HepG2 (cell line): Measurements from ENCODE around the gene HCFC1R1. TPM values are rescaled to one million over a fixed set of nuclear protein-coding genes. Genes with fewer than 3 reads are reported as not detected.

Source experiments
- ATM ChIP-seq: fragments of 450-650 bp; IDR thresholded peaks from 2 replicates; pipeline ENCODE4 v1.7.1; 2017; ENCODE audit warnings: mild to moderate bottlenecking, borderline replicate concordance
- EP300 ChIP-seq, 3 experiments: sonication (generic) in 1 of 3; formaldehyde crosslinking in 1 of 3; IDR thresholded peaks; 2 replicates each; pipeline versions ENCODE4 v1.5.1 to v1.6.1; 2011 to 2020; ENCODE audit warnings: low read depth in 2 of 3, low read length in 2 of 3, borderline replicate concordance in 1 of 3, improper control_type of control experiment in 1 of 3, mild to moderate bottlenecking in 1 of 3, missing genetic modification reagents in 1 of 3, moderate library complexity in 1 of 3
- FOXC1 ChIP-seq: sonication (generic); formaldehyde crosslinking; IDR thresholded peaks from 2 replicates; pipeline ENCODE4 v1.8.0; 2022; ENCODE audit warnings: mild to moderate bottlenecking, missing genetic modification reagents, borderline replicate concordance
- HMG20B ChIP-seq: conservative IDR thresholded peaks from 2 replicates; pipeline ENCODE4 v1.6.1; 2016; ENCODE audit warnings: missing genetic modification reagents, missing compliant biosample characterization
- IKZF1 ChIP-seq: fragments of 450-650 bp; IDR thresholded peaks from 2 replicates; pipeline ENCODE4 v1.7.1; 2016
- MEF2D ChIP-seq: sonication (generic); formaldehyde crosslinking; IDR thresholded peaks from 2 replicates; pipeline ENCODE4 v1.5.1; 2020; ENCODE audit warnings: mild to moderate bottlenecking, missing genetic modification reagents
- ZNF567 ChIP-seq: sonication (generic); formaldehyde crosslinking; IDR thresholded peaks from 2 replicates; pipeline ENCODE4 v1.8.1; 2023; ENCODE audit warnings: mild to moderate bottlenecking, missing genetic modification reagents, borderline replicate concordance
- ZNF883 ChIP-seq: sonication (generic); formaldehyde crosslinking; IDR thresholded peaks from 2 replicates; pipeline ENCODE4 v1.5.1; 2020; ENCODE audit warnings: mild to moderate bottlenecking, missing genetic modification reagents; ENCODE audit errors: not compliant biosample characterization
- polyA plus RNA-seq, 8 experiments: library from polyadenylated mRNA; depleted of rRNA in 3 of 8; stranded (reverse) in 7 of 8; unstranded in 1 of 8; fragments of >200 nt; fragmentation: Illumina TruSeq in 4 of 8; extraction: Trizol in 4 of 8; gene quantifications; 2 replicates each; pipeline versions ENCODE4 v1.2.1 to v1.2.3, GENCODE V29; 2011 to 2016; ENCODE audit warnings: low read depth in 4 of 8, missing spikeins in 1 of 8, mixed read lengths in 1 of 8; ENCODE audit not compliant: insufficient read depth in 1 of 8
- total RNA-seq, 5 experiments: library from RNA; depleted of rRNA; stranded (reverse); fragments of >200 nt; fragmentation: Illumina TruSeq; extraction: Trizol; gene quantifications; 2 replicates each; pipeline ENCODE4 v1.2.3, GENCODE V29; 2016; ENCODE audit warnings: low read depth in 1 of 5
- TF ChIP-seq, protein P1 (sequence below): sonication (generic); formaldehyde crosslinking; IDR thresholded peaks from one replicate; pipeline ENCODE4 v1.5.1; 2020; ENCODE audit warnings: mild to moderate bottlenecking, missing genetic modification reagents; ENCODE audit errors: not compliant biosample characterization
- TF ChIP-seq, protein P2 (sequence below): sonication (generic); formaldehyde crosslinking; IDR thresholded peaks from 2 replicates; pipeline ENCODE4 v1.4.0; 2020; ENCODE audit warnings: mild to moderate bottlenecking, missing genetic modification reagents

Gene HCFC1R1
- total and polyA plus RNA-seq, 2 of the 13 experiments (the other 11 are each of a cell fraction or from before 2014, with no cell fraction given), result 13.8 to 16.1 TPM

DNA sequence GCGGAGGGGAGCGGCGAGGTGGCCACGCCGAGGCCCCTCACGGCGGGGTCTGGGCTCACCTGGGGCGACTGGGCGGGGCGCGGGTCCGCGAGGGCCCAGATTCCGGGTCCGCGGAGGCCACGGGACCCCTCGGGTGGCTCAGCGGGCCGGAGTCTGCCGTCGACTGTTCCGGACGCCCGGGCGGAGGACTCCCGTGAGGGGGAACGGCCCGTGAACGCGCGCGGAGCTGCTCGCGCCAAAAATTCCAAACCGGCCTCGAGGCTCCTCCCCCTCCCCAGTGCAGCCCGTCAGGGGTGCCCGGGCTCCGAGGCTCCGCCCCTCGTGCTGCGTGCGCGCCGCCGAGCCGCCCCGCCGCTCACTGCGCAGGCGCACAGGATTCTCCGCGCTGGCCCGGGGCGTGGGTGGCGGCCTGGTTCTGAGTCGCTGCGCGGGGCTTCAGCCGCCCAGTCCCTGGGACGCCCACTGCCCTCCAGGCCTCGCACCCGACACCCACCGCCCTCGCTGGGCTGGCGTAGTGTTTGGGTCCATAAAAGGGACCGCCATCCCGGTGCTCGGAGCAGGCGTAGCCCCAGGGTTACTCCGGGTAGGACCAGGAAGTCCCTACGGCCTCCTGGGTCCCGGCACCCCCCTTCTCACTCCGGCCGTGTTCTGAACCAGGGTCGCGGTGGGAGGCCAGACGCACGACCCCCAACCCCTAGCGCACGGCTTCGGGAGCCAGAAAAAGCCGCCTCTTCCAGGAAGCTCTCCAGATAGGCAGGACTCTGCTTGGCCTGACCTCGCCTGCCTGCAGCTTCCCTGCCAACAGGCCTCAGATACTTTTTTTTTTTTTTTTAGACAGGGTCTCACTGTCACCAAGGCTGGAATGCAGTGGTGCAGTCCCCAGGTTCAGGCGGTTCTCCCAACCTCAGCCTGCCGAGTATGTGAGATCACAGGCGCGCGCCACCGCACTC, 43.2 kb downstream of the HCFC1R1 start, which contains the start of gene PKMYT1 (continued):
- TF ChIP-seq, protein P1, sequence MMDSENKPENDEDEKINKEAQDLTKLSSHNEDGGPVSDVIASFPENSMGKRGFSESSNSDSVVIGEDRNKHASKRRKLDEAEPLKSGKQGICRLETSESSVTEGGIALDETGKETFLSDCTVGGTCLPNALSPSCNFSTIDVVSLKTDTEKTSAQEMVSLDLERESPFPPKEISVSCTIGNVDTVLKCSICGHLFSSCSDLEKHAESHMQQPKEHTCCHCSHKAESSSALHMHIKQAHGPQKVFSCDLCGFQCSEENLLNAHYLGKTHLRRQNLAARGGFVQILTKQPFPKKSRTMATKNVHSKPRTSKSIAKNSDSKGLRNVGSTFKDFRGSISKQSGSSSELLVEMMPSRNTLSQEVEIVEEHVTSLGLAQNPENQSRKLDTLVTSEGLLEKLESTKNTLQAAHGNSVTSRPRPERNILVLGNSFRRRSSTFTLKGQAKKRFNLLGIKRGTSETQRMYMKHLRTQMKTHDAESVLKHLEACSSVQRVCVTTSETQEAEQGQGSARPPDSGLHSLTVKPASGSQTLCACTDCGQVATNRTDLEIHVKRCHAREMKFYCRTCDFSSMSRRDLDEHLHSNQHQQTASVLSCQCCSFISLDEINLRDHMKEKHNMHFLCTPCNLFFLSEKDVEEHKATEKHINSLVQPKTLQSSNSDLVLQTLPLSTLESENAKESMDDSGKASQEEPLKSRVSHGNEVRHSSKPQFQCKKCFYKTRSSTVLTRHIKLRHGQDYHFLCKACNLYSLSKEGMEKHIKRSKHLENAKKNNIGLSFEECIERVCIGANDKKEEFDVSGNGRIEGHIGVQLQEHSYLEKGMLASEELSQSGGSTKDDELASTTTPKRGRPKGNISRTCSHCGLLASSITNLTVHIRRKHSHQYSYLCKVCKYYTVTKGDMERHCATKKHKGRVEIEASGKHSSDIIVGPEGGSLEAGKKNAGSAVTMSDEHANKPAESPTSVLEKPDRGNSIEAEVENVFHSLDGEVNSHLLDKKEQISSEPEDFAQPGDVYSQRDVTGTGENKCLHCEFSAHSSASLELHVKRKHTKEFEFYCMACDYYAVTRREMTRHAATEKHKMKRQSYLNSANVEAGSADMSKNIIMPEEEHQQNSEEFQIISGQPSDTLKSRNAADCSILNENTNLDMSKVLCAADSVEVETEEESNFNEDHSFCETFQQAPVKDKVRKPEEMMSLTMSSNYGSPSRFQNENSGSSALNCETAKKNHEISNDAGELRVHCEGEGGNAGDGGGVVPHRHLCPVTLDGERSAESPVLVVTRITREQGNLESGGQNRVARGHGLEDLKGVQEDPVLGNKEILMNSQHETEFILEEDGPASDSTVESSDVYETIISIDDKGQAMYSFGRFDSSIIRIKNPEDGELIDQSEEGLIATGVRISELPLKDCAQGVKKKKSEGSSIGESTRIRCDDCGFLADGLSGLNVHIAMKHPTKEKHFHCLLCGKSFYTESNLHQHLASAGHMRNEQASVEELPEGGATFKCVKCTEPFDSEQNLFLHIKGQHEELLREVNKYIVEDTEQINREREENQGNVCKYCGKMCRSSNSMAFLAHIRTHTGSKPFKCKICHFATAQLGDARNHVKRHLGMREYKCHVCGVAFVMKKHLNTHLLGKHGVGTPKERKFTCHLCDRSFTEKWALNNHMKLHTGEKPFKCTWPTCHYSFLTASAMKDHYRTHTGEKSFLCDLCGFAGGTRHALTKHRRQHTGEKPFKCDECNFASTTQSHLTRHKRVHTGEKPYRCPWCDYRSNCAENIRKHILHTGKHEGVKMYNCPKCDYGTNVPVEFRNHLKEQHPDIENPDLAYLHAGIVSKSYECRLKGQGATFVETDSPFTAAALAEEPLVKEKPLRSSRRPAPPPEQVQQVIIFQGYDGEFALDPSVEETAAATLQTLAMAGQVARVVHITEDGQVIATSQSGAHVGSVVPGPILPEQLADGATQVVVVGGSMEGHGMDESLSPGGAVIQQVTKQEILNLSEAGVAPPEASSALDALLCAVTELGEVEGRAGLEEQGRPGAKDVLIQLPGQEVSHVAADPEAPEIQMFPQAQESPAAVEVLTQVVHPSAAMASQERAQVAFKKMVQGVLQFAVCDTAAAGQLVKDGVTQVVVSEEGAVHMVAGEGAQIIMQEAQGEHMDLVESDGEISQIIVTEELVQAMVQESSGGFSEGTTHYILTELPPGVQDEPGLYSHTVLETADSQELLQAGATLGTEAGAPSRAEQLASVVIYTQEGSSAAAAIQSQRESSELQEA (CRISPR knock-in tag), result no peak
- TF ChIP-seq EP300 (IDR thresholded peaks at IDR 0.05; ENCODE audit: low read depth in 2 of 2, low read length in 2 of 2), result no peak
- TF ChIP-seq EP300 (CRISPR knock-in tag; IDR thresholded peaks at IDR 0.05; ENCODE audit: borderline replicate concordance), result no peak
- TF ChIP-seq IKZF1, result no peak
- no peak for TF ChIP-seq HMG20B
- peak; percentile 84 for TF ChIP-seq ZNF567 (CRISPR knock-in tag)
- TF ChIP-seq MEF2D, result no peak
- TF ChIP-seq, protein P2, sequence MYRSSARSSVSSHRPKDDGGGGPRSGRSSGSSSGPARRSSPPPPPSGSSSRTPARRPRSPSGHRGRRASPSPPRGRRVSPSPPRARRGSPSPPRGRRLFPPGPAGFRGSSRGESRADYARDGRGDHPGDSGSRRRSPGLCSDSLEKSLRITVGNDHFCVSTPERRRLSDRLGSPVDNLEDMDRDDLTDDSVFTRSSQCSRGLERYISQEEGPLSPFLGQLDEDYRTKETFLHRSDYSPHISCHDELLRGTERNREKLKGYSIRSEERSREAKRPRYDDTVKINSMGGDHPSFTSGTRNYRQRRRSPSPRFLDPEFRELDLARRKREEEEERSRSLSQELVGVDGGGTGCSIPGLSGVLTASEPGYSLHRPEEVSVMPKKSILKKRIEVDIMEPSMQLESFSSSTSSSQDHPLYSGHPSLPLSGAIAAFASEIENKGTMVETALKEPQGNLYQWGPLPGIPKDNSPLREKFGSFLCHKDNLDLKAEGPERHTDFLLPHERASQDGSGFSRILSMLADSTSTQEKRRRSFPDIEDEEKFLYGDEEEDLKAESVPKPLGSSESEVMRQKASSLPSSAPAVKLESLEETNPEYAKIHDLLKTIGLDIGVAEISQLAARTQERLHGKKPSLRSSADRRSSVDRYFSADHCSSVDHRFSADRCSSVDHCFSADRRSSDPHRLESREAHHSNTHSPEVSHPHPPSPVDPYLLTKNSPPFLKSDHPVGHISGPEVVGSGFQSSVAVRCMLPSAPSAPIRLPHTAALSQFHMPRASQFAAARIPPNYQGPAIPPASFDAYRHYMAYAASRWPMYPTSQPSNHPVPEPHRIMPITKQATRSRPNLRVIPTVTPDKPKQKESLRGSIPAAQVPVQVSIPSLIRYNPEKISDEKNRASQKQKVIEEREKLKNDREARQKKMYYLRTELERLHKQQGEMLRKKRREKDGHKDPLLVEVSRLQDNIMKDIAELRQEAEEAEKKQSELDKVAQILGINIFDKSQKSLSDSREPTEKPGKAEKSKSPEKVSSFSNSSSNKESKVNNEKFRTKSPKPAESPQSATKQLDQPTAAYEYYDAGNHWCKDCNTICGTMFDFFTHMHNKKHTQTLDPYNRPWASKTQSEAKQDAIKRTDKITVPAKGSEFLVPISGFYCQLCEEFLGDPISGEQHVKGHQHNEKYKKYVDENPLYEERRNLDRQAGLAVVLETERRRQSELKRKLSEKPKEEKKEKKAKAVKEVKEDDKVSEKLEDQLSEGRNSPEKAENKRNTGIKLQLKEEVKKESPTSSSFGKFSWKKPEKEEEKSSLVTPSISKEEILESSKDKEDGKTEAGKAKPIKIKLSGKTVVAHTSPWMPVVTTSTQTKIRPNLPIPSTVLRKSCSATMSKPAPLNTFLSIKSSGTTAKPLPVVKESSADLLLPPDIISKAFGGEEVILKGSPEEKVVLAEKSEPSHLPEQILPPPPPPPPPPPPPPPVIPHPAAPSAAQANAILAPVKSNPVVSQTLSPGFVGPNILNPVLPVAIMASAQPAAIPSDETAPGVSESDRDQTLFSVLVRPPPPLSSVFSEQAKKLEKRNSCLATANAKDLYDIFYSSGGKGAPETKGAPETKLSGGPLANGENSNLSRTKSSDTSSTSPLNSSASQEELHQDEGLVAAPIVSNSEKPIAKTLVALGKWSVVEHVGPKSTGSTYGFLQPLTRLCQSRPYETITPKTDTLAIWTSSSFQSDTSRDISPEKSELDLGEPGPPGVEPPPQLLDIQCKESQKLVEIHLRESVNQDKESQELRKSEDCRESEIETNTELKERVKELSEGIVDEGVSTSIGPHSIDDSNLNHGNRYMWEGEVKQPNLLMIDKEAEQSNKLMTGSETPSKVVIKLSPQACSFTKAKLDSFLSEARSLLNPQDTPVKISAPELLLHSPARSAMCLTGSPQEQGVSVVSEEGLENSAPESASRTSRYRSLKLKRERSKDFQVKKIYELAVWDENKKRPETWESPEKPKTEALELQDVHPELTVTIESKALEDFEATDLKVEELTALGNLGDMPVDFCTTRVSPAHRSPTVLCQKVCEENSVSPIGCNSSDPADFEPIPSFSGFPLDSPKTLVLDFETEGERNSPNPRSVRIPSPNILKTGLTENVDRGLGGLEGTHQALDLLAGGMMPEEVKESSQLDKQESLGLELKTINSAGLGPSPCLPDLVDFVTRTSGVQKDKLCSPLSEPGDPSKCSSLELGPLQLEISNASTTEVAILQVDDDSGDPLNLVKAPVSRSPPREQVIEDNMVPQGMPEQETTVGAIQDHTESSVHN (CRISPR knock-in tag), result 0 out of 2 replicates have a peak, but pooled peaks have one; percentile 36
- no peak for TF ChIP-seq ATM
- no peak for TF ChIP-seq ZNF883
- no peak; the same call in 1 of the 2 replicates for TF ChIP-seq FOXC1 (CRISPR knock-in tag)
